Measurements from ENCODE around the gene WDFY4. TPM values are rescaled to one million over a fixed set of nuclear protein-coding genes. Genes with fewer than 3 reads are reported as not detected.

The WDFY4 gene
- polyA plus RNA-seq, 4 donors, result 1.3 to 2.1 (median 1.7) TPM

DNA sequence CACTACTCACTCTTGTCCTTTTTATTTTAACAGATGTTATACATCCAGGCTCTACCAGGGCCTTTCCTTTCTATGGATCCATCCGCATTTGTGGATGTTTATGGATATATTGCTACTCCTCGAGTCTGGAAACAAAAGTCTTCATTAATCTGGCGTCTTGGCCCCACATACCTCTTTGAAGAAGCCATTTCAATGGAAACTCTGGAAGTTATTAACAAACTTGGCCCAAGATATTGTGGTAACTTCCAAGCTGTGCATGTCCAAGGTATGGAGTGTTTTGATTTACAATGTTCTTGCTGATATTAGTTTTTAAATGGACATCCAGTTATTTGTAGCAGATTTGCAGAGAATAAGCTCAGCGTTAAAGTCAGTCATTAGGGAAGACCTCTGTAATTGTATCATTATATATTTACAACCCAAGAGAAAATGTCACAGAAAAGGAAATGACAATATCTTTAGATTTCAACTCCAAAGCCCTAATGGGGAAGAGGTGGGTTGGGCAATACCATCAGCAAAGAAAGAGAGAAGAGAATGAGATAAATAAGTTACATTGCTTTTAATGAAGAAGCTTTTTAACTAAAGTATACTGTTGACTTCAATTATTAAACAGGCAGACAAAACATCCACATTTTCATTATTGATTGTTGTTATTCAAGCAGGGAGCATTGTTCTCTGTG lies 102.1 kb downstream of the WDFY4 start:
- no peak for DNase-seq (ENCODE audit: low read depth in 4 of 4, low spot score in 3 of 4)

DNA sequence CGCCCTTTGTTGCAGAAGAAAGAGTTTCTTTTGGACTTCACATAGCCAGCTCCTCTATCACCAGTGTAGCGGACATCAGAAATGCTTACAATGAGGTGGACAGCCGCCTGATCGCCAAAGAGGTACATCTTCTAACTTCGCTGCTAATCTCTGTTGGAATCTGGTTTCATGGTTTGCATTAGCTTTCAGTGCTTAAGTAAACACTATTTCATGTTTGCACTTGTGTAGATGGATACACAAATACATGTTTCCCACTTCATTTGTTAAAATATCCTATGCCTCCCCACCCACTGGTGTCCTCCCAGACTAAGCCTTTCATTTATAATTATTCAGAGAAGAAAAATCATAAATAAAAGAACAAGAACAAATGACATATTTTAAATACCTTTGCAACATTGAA lies 103.9 kb downstream of the WDFY4 start:
- no peak for DNase-seq (ENCODE audit: low read depth in 4 of 4, low spot score in 3 of 4)

DNA sequence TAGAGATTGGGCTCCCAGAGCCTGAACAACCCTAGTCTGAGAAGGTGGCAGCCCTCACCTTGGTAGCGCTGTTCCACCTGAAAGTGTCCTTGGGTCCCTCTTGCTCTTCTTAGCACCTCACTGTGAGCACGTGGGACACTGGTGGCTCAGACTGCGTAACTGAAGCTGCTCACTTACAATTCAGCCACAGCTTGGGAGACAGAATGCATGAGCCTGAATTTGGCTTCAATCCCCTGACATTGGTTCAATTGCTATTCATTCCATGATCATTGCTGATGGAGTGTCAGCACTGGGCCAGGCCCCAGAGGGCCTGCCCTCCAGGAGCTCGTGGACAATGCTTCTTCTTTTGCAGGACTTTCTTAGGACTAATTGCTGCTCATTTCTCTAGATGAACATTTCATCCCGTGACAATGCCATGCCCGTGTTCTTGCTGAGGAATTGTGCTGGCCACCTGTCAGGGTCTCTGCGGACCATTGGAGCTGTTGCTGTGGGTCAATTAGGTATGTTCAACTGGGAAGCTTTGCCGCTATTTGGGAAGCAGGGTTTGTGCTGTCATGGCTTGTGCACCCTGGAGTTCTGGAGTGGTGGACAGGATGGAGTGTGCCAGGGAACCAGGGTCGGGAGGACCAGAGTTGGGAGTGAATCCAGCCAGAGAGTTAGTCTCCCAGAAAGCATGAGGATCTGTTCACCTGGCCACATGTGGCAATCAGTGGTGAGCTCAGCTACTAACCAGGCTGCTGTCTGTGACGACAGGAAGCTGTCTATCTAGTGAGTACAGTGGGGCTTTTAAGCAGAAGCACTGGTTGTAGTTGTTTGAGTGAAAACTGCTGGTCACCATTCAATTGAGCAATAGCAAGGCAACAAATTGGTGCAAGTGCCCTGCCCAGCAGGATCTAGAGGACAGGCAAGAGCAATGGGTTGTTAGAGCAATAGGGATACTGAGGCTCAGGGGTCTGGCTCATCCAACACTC lies 105.1 kb downstream of the WDFY4 start:
- no peak for DNase-seq (ENCODE audit: low read depth in 4 of 4, low spot score in 3 of 4)

- DNase-seq (ENCODE audit: low read depth in 4 of 4, low spot score in 3 of 4), result no peak
Measured at GRCh38 chr10:48790457-48791044, 105.9 kb downstream of the WDFY4 start.

DNA sequence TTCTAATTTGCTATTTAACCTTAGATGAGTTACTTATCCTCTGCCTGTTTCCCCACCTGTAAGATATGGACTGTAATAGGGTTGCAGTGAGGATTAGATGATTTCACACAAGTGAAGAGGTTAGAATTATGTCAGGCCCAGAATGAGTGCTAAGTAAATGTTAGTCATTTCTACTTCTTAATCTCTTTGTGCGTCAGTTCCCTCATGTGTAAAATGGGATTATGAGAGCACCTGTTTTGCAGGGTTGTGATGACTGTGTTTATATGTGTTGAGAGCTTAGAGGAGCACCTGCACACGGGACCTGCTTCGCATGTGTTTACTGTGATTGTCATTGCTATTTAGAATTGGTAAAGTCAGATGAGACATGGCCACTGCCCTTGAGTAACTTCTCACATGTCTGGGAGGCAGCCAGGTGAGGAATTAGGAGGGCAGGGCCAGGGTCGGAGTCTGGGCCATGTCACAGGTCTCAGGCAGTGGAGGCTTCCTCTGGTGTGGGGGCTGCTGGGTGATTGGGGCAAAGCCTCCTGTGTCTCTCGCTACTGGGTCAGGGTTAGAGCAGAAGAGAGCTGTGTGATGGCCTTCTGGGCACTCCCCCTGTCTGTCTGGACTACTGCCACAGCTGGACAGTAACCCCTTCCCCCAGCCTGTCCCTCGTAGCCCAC lies 106.7 kb downstream of the WDFY4 start:
- DNase-seq (ENCODE audit: low read depth in 4 of 4, low spot score in 3 of 4), result no peak

DNA sequence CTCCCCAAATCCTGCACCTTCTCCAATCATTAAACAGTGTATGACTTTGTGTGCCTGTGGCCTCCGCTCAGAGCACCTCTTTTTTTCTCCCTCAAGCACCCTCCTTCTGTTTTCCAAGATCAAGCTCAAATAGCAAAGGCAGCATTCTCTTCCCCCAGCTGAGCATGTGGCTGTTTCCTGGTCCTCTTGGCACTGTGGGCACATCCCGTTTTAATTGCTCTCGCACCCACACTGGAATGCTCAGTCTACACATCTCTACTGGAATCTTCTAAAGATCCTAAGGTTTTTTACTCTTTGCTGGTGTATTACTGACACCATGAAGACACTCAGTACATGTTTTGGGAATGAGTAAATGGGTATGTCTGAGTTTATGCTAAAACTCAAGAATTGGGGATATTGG lies 107.4 kb downstream of the WDFY4 start:
- no peak for DNase-seq (ENCODE audit: low read depth in 4 of 4, low spot score in 3 of 4)

- DNase-seq (ENCODE audit: low read depth in 4 of 4, low spot score in 3 of 4), result no peak
Measured at GRCh38 chr10:48792687-48793096, 108.0 kb downstream of the WDFY4 start.

DNA sequence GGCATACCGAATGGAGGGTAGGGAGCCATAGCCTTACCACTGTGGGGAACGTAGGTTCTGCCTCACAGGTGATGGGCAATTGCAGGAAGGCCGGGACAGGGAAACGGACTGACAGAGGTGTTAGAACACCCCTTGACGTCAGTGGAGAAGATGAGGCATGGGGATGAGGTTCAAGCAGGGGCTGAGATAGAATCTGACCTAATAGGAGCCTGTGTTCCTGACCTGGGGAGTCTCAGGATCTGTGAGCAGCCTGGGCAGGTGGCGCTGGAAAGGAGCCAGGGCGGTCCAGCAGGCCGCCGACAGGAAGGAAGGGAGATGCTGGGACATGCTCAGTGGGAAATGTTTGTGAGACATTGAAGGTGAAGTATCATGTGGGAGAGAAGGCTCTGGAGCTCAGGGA lies 109.4 kb downstream of the WDFY4 start:
- no peak for DNase-seq (ENCODE audit: low read depth in 4 of 4, low spot score in 3 of 4)

GRCh38 chr10:48796713-48797245 lies 112.1 kb downstream of the WDFY4 start:
- no peak for DNase-seq (ENCODE audit: low read depth in 4 of 4, low spot score in 3 of 4)

GRCh38 chr10:48797830-48798229 lies 113.2 kb downstream of the WDFY4 start:
- DNase-seq (ENCODE audit: low read depth in 4 of 4, low spot score in 3 of 4), result no peak

- DNase-seq (ENCODE audit: low read depth in 4 of 4, low spot score in 3 of 4), result no peak
Measured at GRCh38 chr10:48798481-48799254, 114.0 kb downstream of the WDFY4 start.

- DNase-seq (ENCODE audit: low read depth in 4 of 4, low spot score in 3 of 4), result no peak
Measured at GRCh38 chr10:48799341-48800006, 114.8 kb downstream of the WDFY4 start.

- DNase-seq (ENCODE audit: low read depth in 4 of 4, low spot score in 3 of 4), result no peak
Measured at GRCh38 chr10:48800007-48800675, 115.5 kb downstream of the WDFY4 start.

GRCh38 chr10:48801001-48801421 lies 116.3 kb downstream of the WDFY4 start:
- DNase-seq (ENCODE audit: low read depth in 4 of 4, low spot score in 3 of 4), result no peak

DNA sequence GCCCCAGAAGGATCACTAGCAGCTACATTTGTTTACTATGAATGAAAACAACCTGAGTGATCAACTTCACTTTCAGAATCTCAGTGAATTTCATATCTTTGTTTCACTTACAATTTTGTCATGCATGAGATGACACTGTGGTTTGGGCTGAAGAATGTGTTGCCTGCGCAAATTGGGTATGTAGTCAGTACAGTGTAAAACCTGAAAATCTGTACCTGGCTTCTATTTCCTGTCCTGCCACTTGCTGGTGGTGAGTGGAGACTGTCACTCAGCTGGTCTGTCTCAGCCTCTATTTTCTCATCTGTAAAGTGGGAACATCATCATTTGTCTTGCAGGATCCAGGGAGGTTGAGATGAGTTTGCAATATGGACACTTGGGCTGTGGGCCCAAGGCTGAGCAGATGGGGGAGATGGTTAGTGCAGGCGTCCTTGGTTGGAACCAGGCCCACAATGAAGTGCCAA lies 118.0 kb downstream of the WDFY4 start:
- no peak for DNase-seq (ENCODE audit: low read depth in 4 of 4, low spot score in 3 of 4)

DNA sequence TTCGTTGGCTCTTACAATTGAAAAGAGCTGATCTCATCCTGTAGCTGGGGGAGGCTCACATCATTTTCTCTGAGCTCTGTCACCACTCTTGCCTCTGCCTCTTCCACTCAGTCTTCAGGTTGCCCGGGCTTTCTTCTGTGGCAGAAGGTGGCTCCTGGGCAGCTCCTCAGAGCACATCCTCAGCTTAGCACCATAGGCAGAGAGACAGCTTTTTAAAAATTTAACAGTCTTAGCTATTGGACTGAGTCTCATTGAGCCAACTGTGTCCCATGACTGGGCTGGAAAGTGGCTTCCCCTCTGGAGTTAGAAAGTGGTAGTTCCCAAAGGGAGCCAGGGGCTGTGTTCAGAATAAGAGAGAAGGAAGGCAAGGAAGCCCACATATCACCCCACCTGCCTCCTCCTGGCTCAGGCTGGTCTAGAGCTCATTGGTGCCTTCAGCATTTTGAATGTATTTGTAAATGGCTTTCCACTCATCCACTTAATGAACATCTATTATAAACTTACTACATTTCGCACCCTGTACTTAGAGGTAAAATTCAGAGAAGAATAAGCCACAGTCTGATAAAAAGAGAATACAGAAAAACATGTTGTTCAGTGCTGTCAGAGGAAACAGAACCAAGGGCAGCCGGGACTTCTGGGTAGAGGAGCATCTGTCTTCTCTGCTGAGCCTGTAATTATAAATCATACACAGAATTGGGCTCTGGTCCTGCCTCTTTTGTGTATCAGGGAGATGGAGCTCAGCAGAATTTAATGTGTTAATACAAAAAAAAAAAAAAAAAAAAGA lies 119.3 kb downstream of the WDFY4 start:
- DNase-seq (ENCODE audit: low read depth in 4 of 4, low spot score in 3 of 4), result no peak

- DNase-seq (ENCODE audit: low read depth in 4 of 4, low spot score in 3 of 4), result no peak
Measured at GRCh38 chr10:48804740-48805182, 120.1 kb downstream of the WDFY4 start.

DNA sequence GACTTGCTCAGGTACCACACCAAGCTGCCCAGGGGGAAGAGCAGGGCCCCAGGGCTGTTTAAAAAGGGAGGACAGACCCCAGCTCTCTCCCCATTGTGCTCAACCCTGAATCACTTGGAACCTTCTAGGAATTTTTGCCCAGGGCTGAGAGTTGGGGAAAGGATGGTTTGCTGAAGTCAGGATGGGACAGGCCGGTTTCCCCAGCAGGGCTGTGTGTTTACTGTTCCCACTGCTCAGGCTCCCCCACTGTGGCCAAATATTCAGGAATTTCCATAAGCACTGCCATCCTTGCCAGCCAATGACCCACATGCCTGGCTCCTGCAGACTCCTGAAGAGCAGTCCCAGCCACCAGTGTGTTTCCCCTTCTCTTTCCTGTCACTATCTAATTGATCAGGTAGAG lies 120.7 kb downstream of the WDFY4 start:
- no peak for DNase-seq (ENCODE audit: low read depth in 4 of 4, low spot score in 3 of 4)
